GM10266 (cell line): ENCODE measurements around the gene ZFP36L2.

Experiments
- DNase-seq: peaks from one replicate; pipeline ENCODE4 v3.0.0; 2012; ENCODE audit errors: extremely low spot score
- CTCF ChIP-seq: IDR thresholded peaks from 2 replicates; pipeline ENCODE4 v1.5.1; 2012; ENCODE audit warnings: mild to moderate bottlenecking, low read depth; ENCODE audit not compliant: control insufficient read depth, insufficient read depth; ENCODE audit errors: missing control alignments

Gene ZFP36L2

GRCh38 chr2:43183743-43184142, 42.7 kb downstream of the ZFP36L2 start:
- DNase-seq, result no peak
- TF ChIP-seq CTCF, result no peak

GRCh38 chr2:43180897-43181296, 45.5 kb downstream of the ZFP36L2 start:
- no peak for DNase-seq
- TF ChIP-seq CTCF, result no peak

- TF ChIP-seq CTCF, result no peak
These were observed 46.5 kb downstream of the ZFP36L2 start for GRCh38 chr2:43179942-43180341.

GRCh38 chr2:43178602-43179542, 47.5 kb downstream of the ZFP36L2 start:
- TF ChIP-seq CTCF, result no peak
- DNase-seq, result no peak

More at GRCh38 chr2:43179942-43180341, 46.5 kb downstream of the ZFP36L2 start:
- DNase-seq, result no peak

GRCh38 chr2:43178055-43178598, 48.3 kb downstream of the ZFP36L2 start:
- no peak for TF ChIP-seq CTCF
- no peak for DNase-seq

GRCh38 chr2:43176449-43176848, 50.0 kb downstream of the ZFP36L2 start:
- no peak for DNase-seq

More at GRCh38 chr2:43176449-43176848, 50.0 kb downstream of the ZFP36L2 start:
- no peak for TF ChIP-seq CTCF
